NCI-H345 treated with DMSO at 0.1 percent for 48 hours (cell line): ENCODE results near the gene PPP2R2C.
A peak's percentile ranks its signal among the peaks of the same experiment; 100 is the strongest.

Source experiments
- DNase-seq: peaks from one replicate; lab custom pipeline; 2025; ENCODE audit not compliant: unreplicated experiment; lab: John Stamatoyannopoulos, UW

PPP2R2C gene

GRCh38 chr4:6367371-6367851 lies 105.0 kb downstream of the PPP2R2C start:
- DNase-seq, result peak; percentile 58

GRCh38 chr4:6366581-6366980 lies 105.8 kb downstream of the PPP2R2C start:
- no peak for DNase-seq

DNA sequence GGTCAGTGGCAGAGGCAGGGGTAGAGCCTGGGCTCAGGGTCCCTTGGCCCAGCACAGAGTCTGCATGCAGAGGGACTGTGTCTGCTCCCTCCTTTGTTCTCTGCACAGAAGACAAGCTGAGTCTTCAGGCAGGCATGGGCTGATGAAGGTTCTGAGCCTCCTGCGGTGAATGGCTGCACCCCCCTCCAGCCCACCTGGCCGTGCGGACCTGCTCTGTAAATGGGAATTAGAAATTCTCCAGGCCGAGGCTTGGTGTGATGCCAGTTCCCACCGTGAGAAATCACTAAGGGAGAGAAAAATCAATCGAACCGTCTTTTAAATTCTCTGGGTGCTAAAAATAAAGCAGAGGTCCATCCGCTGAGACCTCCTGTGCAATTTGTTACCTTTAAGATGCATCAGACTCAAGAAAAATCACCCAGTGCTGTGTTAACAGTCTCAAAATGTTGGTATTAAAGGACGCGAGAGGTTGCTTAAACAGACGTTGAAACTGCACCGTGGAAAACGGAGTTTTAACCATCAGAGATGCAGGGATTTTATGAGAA lies 106.8 kb downstream of the PPP2R2C start:
- DNase-seq, result no peak

DNA sequence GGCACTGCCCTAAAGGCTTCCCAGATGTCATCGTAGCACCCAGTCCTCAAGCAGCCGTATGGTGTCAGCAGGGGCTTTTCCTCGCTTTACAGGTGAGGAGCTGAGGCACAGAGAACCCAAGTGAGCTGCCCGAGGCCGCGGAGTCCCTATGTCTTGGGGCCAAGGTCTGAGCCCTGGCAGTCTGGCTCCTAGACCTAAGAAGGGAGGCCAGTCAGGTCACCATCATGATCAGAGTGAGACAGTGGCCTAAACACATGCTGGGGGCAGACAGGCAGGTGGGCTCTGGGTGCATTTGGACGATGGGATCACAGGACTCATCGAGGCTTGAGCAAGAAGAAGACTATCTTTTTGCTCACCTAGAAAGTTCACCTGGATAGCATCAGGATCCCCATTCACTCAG lies 107.8 kb downstream of the PPP2R2C start:
- no peak for DNase-seq

GRCh38 chr4:6364146-6364545 lies 108.3 kb downstream of the PPP2R2C start:
- DNase-seq, result no peak

DNA sequence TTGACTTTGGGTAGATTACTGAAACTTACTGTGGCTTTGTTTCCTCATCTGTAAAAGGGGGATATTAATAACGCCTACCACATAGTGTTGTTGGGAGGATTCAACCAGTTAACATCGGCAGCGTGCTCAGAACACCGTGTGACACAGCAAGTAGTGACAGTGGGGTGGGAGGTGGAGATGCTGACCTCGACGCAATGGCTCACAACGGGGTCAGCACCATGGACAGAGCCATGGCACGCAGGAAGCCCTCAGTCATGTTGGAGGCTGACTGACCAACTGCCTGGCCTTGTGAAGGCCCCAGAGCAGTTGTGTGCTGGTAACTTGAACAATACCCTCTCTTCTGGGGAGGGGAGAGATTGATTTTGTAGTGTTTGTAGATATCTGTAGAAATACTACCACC lies 109.5 kb downstream of the PPP2R2C start:
- no peak for DNase-seq

GRCh38 chr4:6362243-6362885 lies 110.0 kb downstream of the PPP2R2C start:
- DNase-seq, result no peak

- DNase-seq, result no peak
These were observed 111.2 kb downstream of the PPP2R2C start for GRCh38 chr4:6361076-6361784.

GRCh38 chr4:6360385-6360784 lies 112.0 kb downstream of the PPP2R2C start:
- DNase-seq, result no peak

DNA sequence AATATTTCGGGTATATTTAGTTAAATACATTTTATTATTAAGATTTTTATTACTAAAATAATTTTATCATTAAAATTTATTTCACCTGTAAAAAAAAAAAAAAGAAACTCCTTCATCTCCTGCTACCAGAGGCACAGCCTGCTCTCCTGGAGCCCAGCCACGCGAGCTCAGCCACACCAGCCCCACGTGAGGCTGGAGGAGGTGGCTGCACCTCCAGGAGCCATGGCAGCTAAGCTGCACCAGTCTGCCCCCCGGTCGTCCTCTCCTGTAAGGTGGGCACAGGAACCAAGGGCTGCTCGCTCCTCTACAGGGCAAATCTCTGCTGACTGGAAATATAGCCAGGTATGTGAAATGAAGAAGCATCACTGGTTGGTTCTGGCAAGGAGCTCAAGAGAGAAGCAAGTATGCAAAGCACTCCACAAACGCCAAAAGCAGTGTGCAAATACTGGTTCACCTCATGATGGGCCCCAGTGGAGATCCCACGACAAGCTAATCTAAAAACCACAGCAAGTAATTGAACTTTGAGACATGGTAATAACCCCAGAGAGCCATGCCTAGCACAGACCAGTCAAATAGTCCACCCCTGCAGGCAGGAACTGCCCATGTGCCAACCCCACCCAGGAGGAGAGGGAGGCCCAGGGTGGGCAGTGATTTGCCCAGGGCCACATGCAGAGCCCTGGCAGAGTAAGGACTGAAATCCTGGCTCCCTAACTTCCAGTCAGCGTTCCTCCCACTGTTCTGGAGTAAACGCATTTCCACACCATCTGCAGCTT lies 112.7 kb downstream of the PPP2R2C start:
- no peak for DNase-seq

- no peak for DNase-seq
These were observed 114.9 kb downstream of the PPP2R2C start for GRCh38 chr4:6357476-6357875.

GRCh38 chr4:6356076-6356560 lies 116.3 kb downstream of the PPP2R2C start:
- DNase-seq, result no peak

- no peak for DNase-seq
These were observed 117.4 kb downstream of the PPP2R2C start for GRCh38 chr4:6355052-6355451.

GRCh38 chr4:6354626-6355025 lies 117.8 kb downstream of the PPP2R2C start:
- no peak for DNase-seq

DNA sequence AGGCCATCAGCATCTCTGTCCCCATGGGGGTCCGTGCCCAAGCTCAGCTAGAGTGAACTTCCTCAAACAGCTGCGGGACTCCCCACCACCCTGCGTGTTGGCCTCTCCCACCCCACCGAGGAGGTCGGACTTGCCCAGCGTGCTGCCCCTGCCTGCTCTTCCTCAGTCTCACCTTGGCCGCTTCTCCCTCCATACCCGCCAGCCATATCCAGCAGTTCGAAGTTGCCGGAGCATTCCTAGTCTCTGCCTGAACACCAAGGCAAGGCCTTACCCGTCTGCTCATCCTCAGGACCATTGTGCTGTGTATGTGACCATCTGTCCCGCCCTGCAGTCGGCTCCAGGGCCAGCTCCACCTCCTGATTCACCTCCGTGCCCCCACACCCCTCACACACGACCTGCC lies 118.3 kb downstream of the PPP2R2C start:
- no peak for DNase-seq

DNA sequence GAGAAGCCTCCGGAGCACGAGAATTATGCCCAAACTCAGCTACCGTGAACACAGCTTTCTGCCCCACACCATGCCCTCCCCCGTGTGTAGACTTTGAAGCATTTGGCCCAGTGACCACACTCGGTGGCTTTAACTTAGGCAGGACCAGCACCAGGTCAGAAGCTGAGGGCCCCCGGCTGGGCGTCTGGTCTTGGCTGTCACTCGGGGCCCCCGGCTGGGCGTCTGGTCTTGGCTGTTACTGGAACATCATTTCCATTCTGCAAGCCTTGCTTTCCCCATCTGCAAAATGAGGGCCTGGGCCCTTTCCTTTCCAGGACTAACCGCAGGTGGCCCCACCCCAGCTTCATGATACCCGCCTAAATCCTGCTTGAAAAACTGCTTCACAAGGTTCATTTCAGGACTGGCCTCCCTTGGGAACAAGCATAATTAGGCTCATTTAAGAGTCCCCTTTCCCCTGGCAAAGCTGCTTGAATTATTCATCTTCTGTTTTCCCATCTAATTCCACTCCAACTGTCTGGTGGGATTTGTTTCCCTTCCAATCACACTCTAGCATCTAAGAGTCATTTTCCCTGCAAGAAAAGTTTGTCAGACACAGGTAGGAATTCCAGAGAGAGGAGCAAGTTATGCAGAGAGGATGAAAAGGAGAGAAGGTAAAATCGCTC lies 120.3 kb downstream of the PPP2R2C start:
- no peak for DNase-seq

DNA sequence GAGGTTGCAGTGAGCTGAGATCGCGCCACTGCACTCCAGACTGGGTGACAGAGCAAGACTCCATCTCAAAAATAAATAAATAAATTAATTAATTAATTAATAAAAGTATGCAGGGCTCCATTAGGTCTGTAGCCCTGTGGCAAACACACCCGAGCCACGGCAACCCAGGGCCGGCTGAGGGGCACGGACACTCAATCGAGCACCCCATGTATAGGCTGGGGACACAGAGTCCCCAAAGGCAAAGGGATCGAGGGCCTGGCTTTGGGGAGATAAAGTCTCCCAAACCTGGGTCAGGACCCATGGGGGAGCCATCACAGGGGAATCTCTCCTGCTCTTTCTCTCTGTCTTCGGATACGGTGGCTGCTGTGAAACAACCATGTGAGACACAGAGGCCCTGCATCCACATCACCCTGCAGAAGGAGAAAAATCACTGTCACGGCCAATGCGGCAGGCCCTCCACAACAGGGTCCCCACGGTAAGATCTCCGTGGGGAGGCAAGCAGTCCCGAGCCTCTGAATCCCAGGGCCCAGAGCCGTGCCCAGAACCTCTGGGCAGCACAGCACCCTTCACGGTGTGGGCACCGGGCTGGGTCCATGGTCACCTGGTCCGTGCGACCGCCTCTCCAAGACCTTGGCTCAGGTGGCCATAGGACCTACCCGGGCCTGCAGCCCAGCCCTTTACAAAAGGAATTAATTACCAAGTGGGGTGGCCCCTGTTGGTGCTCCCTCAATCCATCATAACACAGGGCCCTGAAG lies 121.0 kb downstream of the PPP2R2C start:
- no peak for DNase-seq

- no peak for DNase-seq
These were observed 121.8 kb downstream of the PPP2R2C start for GRCh38 chr4:6350646-6351045.

DNA sequence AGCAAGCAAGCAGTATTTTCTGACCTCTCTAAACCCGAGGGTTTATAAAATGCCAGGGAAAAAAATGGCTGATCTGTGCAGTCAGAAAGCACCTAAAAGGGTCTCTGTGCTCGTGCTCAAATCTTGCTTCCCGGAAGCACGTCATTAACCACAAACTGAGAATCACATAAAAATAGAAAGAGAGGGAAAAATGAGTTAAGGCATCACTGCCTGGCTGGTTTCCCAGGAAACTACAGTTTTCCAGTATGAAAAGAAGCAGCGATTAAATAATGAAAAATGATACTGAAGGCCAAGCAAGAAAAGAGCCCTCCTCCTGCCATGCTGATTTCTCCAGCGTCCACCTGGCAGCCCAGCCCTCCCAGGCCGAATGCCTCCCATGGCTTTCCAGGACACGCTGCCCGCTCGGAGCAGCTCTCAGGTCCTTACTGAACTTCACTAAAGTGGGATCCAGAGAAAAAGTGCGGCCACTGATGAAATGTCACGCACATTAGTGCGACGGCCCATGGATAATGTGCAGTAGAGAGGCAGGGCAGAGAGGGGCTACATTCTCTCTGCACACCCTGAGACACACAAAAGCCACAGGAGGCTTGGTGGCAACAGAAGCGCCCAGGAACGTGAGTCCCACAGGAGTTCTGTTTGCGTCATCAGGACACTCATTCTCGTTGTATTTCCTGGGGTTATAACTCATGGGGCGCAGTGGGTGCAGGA lies 122.4 kb downstream of the PPP2R2C start:
- DNase-seq, result no peak

DNA sequence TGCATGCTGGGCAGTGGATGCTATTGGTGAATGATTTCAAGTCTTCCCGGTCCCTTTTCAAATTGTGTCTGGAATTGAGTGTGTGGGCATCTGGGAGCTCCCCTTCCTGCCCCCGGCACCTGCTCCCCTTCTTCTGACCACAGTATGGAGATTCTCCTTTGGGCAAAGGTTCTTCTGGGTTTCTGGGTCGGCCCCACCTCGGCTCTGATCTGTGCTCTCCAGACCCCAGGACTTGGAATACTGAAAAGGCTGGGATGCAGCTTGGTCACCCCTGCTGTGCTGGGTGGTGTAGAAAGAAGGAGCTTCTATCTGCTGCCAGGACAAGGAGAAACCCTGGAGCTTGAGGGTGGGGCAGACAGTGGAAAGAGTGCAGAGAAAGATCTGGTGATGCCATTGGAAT lies 124.0 kb downstream of the PPP2R2C start:
- DNase-seq, result no peak
